A673 (cell line): ENCODE data around the gene FAM228B.

Experiments used
- EZH2 ChIP-seq: fragments of 200-600 bp; sonication (generic); IDR thresholded peaks from 2 replicates; pipeline ENCODE4 v1.6.1; 2017; ENCODE audit warnings: borderline replicate concordance, low read depth, mild to moderate bottlenecking, mixed read lengths, antibody characterized with exemption, low read length; ENCODE audit not compliant: poor library complexity, severe bottlenecking
- TF ChIP-seq, protein P1 (sequence below): fragments of 300-800, 200-600 bp; sonication (generic); conservative IDR thresholded peaks from 2 replicates; pipeline ENCODE4 v1.5.1; 2017; ENCODE audit warnings: low read depth, mild to moderate bottlenecking, antibody characterized with exemption, low read length, moderate library complexity, mixed read lengths

DNA sequence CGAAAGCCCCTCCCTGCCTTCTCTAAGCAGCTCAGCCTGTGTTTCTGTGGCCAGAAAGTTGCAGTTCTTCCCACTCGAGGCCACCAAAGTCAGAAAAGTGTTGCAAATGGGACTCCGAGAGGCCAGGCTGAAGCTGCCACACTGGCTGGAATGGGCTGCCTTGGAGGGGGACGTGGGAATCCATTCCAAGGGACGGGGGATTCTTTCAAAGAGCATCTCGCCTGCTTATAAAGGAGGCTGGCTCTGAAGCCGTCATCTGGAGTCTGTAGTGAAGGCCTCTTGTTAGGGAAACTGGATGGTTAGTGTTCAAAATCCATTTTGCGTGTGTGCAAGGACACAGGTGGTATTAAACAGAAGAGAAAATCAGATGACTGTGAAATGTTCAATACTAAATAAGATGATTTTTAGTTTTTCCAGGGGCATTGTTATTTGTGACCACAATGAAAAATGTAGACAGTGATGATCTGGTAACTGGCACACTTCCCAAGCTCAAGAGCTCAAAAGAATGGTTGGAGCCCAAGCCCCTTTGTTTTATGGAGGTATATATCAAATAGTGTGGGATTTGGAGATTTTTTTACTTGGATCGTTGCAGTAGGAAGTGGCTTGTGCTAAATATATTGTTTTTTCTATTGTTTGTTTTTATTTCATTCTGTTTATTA, 782 bp downstream of the FAM228B start:
- TF ChIP-seq, protein P1, sequence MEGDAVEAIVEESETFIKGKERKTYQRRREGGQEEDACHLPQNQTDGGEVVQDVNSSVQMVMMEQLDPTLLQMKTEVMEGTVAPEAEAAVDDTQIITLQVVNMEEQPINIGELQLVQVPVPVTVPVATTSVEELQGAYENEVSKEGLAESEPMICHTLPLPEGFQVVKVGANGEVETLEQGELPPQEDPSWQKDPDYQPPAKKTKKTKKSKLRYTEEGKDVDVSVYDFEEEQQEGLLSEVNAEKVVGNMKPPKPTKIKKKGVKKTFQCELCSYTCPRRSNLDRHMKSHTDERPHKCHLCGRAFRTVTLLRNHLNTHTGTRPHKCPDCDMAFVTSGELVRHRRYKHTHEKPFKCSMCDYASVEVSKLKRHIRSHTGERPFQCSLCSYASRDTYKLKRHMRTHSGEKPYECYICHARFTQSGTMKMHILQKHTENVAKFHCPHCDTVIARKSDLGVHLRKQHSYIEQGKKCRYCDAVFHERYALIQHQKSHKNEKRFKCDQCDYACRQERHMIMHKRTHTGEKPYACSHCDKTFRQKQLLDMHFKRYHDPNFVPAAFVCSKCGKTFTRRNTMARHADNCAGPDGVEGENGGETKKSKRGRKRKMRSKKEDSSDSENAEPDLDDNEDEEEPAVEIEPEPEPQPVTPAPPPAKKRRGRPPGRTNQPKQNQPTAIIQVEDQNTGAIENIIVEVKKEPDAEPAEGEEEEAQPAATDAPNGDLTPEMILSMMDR: no peak
- no peak for TF ChIP-seq EZH2
